Subcutaneous abdominal adipose tissue (tissue), 5 donors: Measurements from ENCODE around the gene SLC22A1.
"Not testable (repeated sequence)": the region's sequence is repeated elsewhere in the genome, so short reads cannot be mapped to it uniquely, and the experiment has no call there.

Experiments
- H3K27ac ChIP-seq: one replicate; pipeline ENCODE4 v1.7.0; 2013; ENCODE audit warnings: low read depth, mild to moderate bottlenecking, inconsistent platforms, low read length, moderate library complexity
- H3K27me3 ChIP-seq, 5 donors: one replicate each; pipeline ENCODE4 v1.7.0; 2013; ENCODE audit warnings: low read length in 5 of 5, inconsistent platforms in 1 of 5; ENCODE audit not compliant: control insufficient read depth in 5 of 5, insufficient read depth in 4 of 5
- H3K36me3 ChIP-seq, 5 donors: one replicate each; pipeline ENCODE4 v1.7.0; 2013; ENCODE audit warnings: low read length in 5 of 5; ENCODE audit not compliant: control insufficient read depth in 5 of 5, insufficient read depth in 5 of 5
- H3K4me1 ChIP-seq, 5 donors: one replicate each; pipeline ENCODE4 v1.7.0; 2013; ENCODE audit warnings: low read length in 5 of 5, mild to moderate bottlenecking in 3 of 5, moderate library complexity in 1 of 5; ENCODE audit not compliant: control insufficient read depth in 5 of 5, insufficient read depth in 5 of 5
- H3K4me3 ChIP-seq, 5 donors: one replicate each; pipeline ENCODE4 v1.7.0; 2013; ENCODE audit warnings: low read length in 5 of 5, low read depth in 1 of 5
- H3K9ac ChIP-seq, 5 donors: one replicate each; pipeline ENCODE4 v1.7.0; 2013; ENCODE audit warnings: low read length in 5 of 5, mild to moderate bottlenecking in 4 of 5, moderate library complexity in 3 of 5
- H3K9me3 ChIP-seq, 5 donors: one replicate each; pipeline ENCODE4 v1.7.0; 2013; ENCODE audit warnings: low read length in 5 of 5; ENCODE audit not compliant: control insufficient read depth in 5 of 5
- donor health status: healthy.
- donor health status: healthy.
- donor health status: healthy.
- donor health status: healthy.
- donor health status: healthy.

Gene SLC22A1

GRCh38 chr6:160135907-160136655 lies 14.5 kb downstream of the SLC22A1 start:
- peaks cover 0 to 4% (median 0%) of the 10 kb centered on the region in 5 donors for H3K4me1 ChIP-seq
- H3K4me3 ChIP-seq = no peak overlapping the region
- H3K27me3 ChIP-seq = no peaks in the 10 kb centered on the region
- no peak overlapping the region for H3K9ac ChIP-seq
- no peak overlapping the region for H3K27ac ChIP-seq
- no peaks in the 10 kb centered on the region for H3K9me3 ChIP-seq
- peaks cover 0 to 8% (median 0%) of the 10 kb centered on the region in 5 donors for H3K36me3 ChIP-seq

GRCh38 chr6:160137130-160137988 lies 15.7 kb downstream of the SLC22A1 start:
- Histone ChIP-seq H3K27ac (no peak overlapping the region), H3K9me3 (no peaks in the 10 kb centered on the region), H3K9ac (no peak overlapping the region), H3K4me3 (no peak overlapping the region), H3K4me1 (peaks cover 0 to 4% (median 0%) of the 10 kb centered on the region in 5 donors), H3K27me3 (no peaks in the 10 kb centered on the region), H3K36me3 (peaks cover 0 to 8% (median 0%) of the 10 kb centered on the region in 5 donors)

- Histone ChIP-seq H3K9ac (no peak overlapping the region), H3K4me3 (no peak overlapping the region), H3K9me3 (no peaks in the 10 kb centered on the region), H3K27ac (no peak overlapping the region), H3K36me3 (peaks cover 0 to 8% (median 0%) of the 10 kb centered on the region in 5 donors), H3K4me1 (peaks cover 0 to 4% (median 0%) of the 10 kb centered on the region in 5 donors), H3K27me3 (no peaks in the 10 kb centered on the region)
Measured at GRCh38 chr6:160137989-160138835, 16.6 kb downstream of the SLC22A1 start.

- no peaks in the 10 kb centered on the region for H3K9me3 ChIP-seq
- H3K4me3 ChIP-seq = no peak overlapping the region
- peaks cover 0 to 13% (median 3%) of the 10 kb centered on the region in 5 donors for H3K36me3 ChIP-seq
- H3K27ac ChIP-seq = no peak overlapping the region
- H3K27me3 ChIP-seq = no peaks in the 10 kb centered on the region
- H3K9ac ChIP-seq = no peak overlapping the region
- peaks cover 0 to 4% (median 0%) of the 10 kb centered on the region in 5 donors for H3K4me1 ChIP-seq
Measured at GRCh38 chr6:160138839-160139419, 17.3 kb downstream of the SLC22A1 start.

- Histone ChIP-seq H3K27ac (no peak overlapping the region), H3K4me1 (peaks cover 0 to under 1% (median 0%) of the 10 kb centered on the region in 5 donors), H3K27me3 (no peaks in the 10 kb centered on the region), H3K9ac (no peak overlapping the region), H3K9me3 (peaks cover 0 to 2% (median 0%) of the 10 kb centered on the region in 5 donors), H3K36me3 (peaks cover 2 to 13% (median 3%) of the 10 kb centered on the region in 5 donors), H3K4me3 (no peak overlapping the region)
Measured at GRCh38 chr6:160139420-160139851, 17.8 kb downstream of the SLC22A1 start.

GRCh38 chr6:160140493-160140892 lies 18.9 kb downstream of the SLC22A1 start:
- not testable (repeated sequence) for H3K27ac ChIP-seq, H3K4me1 ChIP-seq, H3K9ac ChIP-seq, H3K9me3 ChIP-seq, H3K4me3 ChIP-seq, H3K27me3 ChIP-seq
- peaks cover 3 to 13% (median 6%) of the 10 kb centered on the region in 5 donors for H3K36me3 ChIP-seq

- Histone ChIP-seq H3K36me3 (peaks cover 3 to 12% (median 8%) of the 10 kb centered on the region in 5 donors), H3K4me3 (no peak overlapping the region), H3K27ac (no peak overlapping the region), H3K9me3 (peaks cover 0 to 3% (median 0%) of the 10 kb centered on the region in 5 donors), H3K27me3 (no peaks in the 10 kb centered on the region), H3K9ac (no peak overlapping the region), H3K4me1 (no peaks in the 10 kb centered on the region)
Measured at GRCh38 chr6:160141001-160141726, 19.5 kb downstream of the SLC22A1 start.

GRCh38 chr6:160142115-160142715 lies 20.6 kb downstream of the SLC22A1 start:
- no peak overlapping the region for H3K4me3 ChIP-seq
- no peak overlapping the region for H3K9ac ChIP-seq
- H3K27ac ChIP-seq = no peak overlapping the region
- peaks cover 3 to 8% (median 5%) of the 10 kb centered on the region in 5 donors for H3K36me3 ChIP-seq
- peaks cover 0 to 3% (median 0%) of the 10 kb centered on the region in 5 donors for H3K9me3 ChIP-seq
- H3K27me3 ChIP-seq = no peaks in the 10 kb centered on the region
- no peaks in the 10 kb centered on the region for H3K4me1 ChIP-seq
